Endothelial cell of umbilical vein (primary cell): ENCODE results near the gene RIC1. TPM values are rescaled to one million over a fixed set of nuclear protein-coding genes. Genes with fewer than 3 reads are reported as not detected.

ENCODE experiments used
- BruUV-seq: library from RNA; stranded (reverse); fragments of 400-500 nt; replicated peaks from 2 replicates; lab custom pipeline; 2021; lab: Mats Ljungman, UMichigan
- CTCF ChIA-PET: fragments of 300-600, 350-600 bp; sonication (Branson Sonifier 250); formaldehyde crosslinking; loops from one replicate; lab custom pipeline; 2021; ENCODE audit warnings: antibody characterized with exemption, inconsistent platforms; lab: Charles Lee
- POLR2A ChIA-PET: fragments of 300-600, 350-600 bp; sonication (Branson Sonifier 250); formaldehyde crosslinking; loops from one replicate; lab custom pipeline; 2021; ENCODE audit warnings: antibody characterized with exemption, inconsistent platforms; lab: Charles Lee
- DNase-seq: peaks from one replicate; pipeline ENCODE4 v3.0.0-alpha.2; 2011; ENCODE audit warnings: low read depth, low spot score
- FAIRE-seq: peaks from 2 replicates; lab custom pipeline; 2011; peaks lifted over from hg19 to GRCh38; lab: Jason Lieb, UNC
- H2AFZ ChIP-seq: 2 replicates; pipeline ENCODE4 v1.6.0; 2012; ENCODE audit warnings: low read depth, low read length, control low read depth, inconsistent platforms
- H3K27ac ChIP-seq: 2 replicates; pipeline ENCODE4 v1.5.1; 2011; ENCODE audit warnings: low read depth, mild to moderate bottlenecking, control low read depth, low read length, moderate library complexity; ENCODE audit not compliant: insufficient read depth
- H3K27me3 ChIP-seq, 2 experiments: 2 replicates each; pipeline versions ENCODE4 v1.6.0 to v1.6.1; 2011; ENCODE audit warnings: low read length in 2 of 2, mixed read lengths in 1 of 2; ENCODE audit not compliant: control insufficient read depth in 2 of 2, insufficient read depth in 2 of 2
- H3K36me3 ChIP-seq, 2 experiments: 2 replicates in 1 of 2; 3 replicates in 1 of 2; pipeline ENCODE4 v1.5.1; 2011; ENCODE audit warnings: low read length in 2 of 2, mild to moderate bottlenecking in 1 of 2, moderate library complexity in 1 of 2; ENCODE audit not compliant: control insufficient read depth in 2 of 2, insufficient read depth in 2 of 2; ENCODE audit errors: extremely low read depth in 1 of 2
- H3K4me1 ChIP-seq: 3 replicates; pipeline ENCODE4 v1.5.1; 2011; ENCODE audit warnings: mild to moderate bottlenecking, low read length; ENCODE audit not compliant: control insufficient read depth, insufficient read depth; ENCODE audit errors: extremely low read depth
- H3K4me2 ChIP-seq: 2 replicates; pipeline ENCODE4 v1.6.1; 2011; ENCODE audit warnings: low read length, control low read depth, mixed read lengths; ENCODE audit not compliant: insufficient read depth
- H3K4me3 ChIP-seq, 3 experiments: fragments of 200-600 bp in 1 of 3; sonication (generic), shearing (Covaris generic) in 1 of 3; replicated peaks in 1 of 3; 2 replicates each; pipeline ENCODE4 v1.5.1; 2011 to 2016; ENCODE audit warnings: control low read depth in 3 of 3, low read length in 3 of 3, mild to moderate bottlenecking in 2 of 3, inconsistent platforms in 1 of 3, low read depth in 1 of 3, moderate library complexity in 1 of 3; ENCODE audit not compliant: insufficient read depth in 1 of 3
- H3K79me2 ChIP-seq: 2 replicates; pipeline ENCODE4 v1.6.0; 2012; ENCODE audit warnings: low read length, inconsistent platforms; ENCODE audit not compliant: control insufficient read depth, insufficient read depth
- H3K9ac ChIP-seq: replicated peaks from 2 replicates; pipeline ENCODE3; 2011; ENCODE audit warnings: low read length, control low read depth; ENCODE audit not compliant: insufficient read depth; ENCODE audit errors: extremely low read depth
- H3K9me1 ChIP-seq: replicated peaks from 3 replicates; pipeline ENCODE4 v1.6.0; 2011; ENCODE audit warnings: mild to moderate bottlenecking, low read length; ENCODE audit not compliant: control insufficient read depth, insufficient read depth; ENCODE audit errors: extremely low read depth
- H3K9me3 ChIP-seq: replicated peaks from 2 replicates; pipeline ENCODE4 v1.5.1; 2012; ENCODE audit warnings: low read length, inconsistent platforms; ENCODE audit not compliant: control insufficient read depth, insufficient read depth
- H4K20me1 ChIP-seq: replicated peaks from 2 replicates; pipeline ENCODE3; 2011; ENCODE audit warnings: mild to moderate bottlenecking, low read length; ENCODE audit not compliant: control insufficient read depth, insufficient read depth; ENCODE audit errors: extremely low read depth
- EZH2 ChIP-seq: IDR thresholded peaks from 2 replicates; pipeline ENCODE4 v1.6.1; 2012; ENCODE audit warnings: borderline replicate concordance, low read depth, mild to moderate bottlenecking, moderate library complexity, low read length, inconsistent platforms; ENCODE audit not compliant: severe bottlenecking
- FOS ChIP-seq: IDR thresholded peaks from 2 replicates; pipeline ENCODE4 v1.6.1; 2011; ENCODE audit warnings: mild to moderate bottlenecking, low read length, moderate library complexity, borderline replicate concordance; ENCODE audit not compliant: insufficient read depth
- GATA2 ChIP-seq: IDR thresholded peaks from 2 replicates; pipeline ENCODE4 v1.7.0; 2011; ENCODE audit warnings: low read depth, mild to moderate bottlenecking, moderate library complexity, mixed read lengths, low read length; ENCODE audit not compliant: insufficient read length, insufficient read depth
- JUN ChIP-seq: IDR thresholded peaks from 2 replicates; pipeline ENCODE4 v1.6.1; 2011; ENCODE audit warnings: borderline replicate concordance, low read depth; ENCODE audit not compliant: insufficient read length, insufficient read depth
- MYC ChIP-seq: IDR thresholded peaks from one replicate; pipeline ENCODE4 v1.6.1; 2011; ENCODE audit warnings: mild to moderate bottlenecking, low read depth, low read length
- POLR2A ChIP-seq: IDR thresholded peaks from 2 replicates; pipeline ENCODE4 v1.6.1; 2012; ENCODE audit warnings: low read depth, mild to moderate bottlenecking, control low read depth, low read length
- POLR2AphosphoS5 ChIP-seq: IDR thresholded peaks from 2 replicates; pipeline ENCODE4 v1.6.1; 2012; ENCODE audit warnings: low read depth, mild to moderate bottlenecking, control low read depth, low read length, moderate library complexity; ENCODE audit not compliant: insufficient read depth
- dilution Hi-C: fragments of 300-500 bp; cut with MboI; formaldehyde crosslinking; loops from one replicate; pipeline ENCODE4 v1.15.0; 2019; ENCODE audit warnings: low sequenced_read_pairs; ENCODE audit not compliant: extremely low pct_ligation_motif_present
- intact Hi-C: fragments of 100-400 bp; cut with micrococcal nuclease; formaldehyde crosslinking; loops from one replicate; pipeline ENCODE4 v1.10.0; 2022
- polyA plus RNA-seq, 4 experiments: library from polyadenylated mRNA; depleted of rRNA in 3 of 4; stranded (reverse) in 3 of 4; unstranded in 1 of 4; fragments of >200 nt; gene quantifications; 2 replicates each; pipeline versions ENCODE4 v1.2.1 to v1.2.3, GENCODE V29; 2011 to 2012; ENCODE audit warnings: missing spikeins in 1 of 4
- total RNA-seq: library from RNA; stranded (reverse); gene quantifications from 2 replicates; pipeline ENCODE4 v1.2.3, GENCODE V29; 2021
- TF ChIP-seq, protein P1 (sequence below), 2 donors: IDR thresholded peaks; 1 replicate in 1 of 2; 2 replicates in 1 of 2; pipeline ENCODE4 v1.5.1; 2011; ENCODE audit warnings: low read length in 2 of 2, mild to moderate bottlenecking in 2 of 2, moderate library complexity in 2 of 2, control low read depth in 1 of 2, inconsistent platforms in 1 of 2, low read depth in 1 of 2; ENCODE audit not compliant: insufficient read depth in 1 of 2; ENCODE audit errors: extremely low read depth in 1 of 2

RIC1 gene
- total and polyA plus RNA-seq, 2 donors (not counting 3 experiments of a cell fraction or from before 2014, with no cell fraction given): 14.0 to 23.5 TPM

DNA sequence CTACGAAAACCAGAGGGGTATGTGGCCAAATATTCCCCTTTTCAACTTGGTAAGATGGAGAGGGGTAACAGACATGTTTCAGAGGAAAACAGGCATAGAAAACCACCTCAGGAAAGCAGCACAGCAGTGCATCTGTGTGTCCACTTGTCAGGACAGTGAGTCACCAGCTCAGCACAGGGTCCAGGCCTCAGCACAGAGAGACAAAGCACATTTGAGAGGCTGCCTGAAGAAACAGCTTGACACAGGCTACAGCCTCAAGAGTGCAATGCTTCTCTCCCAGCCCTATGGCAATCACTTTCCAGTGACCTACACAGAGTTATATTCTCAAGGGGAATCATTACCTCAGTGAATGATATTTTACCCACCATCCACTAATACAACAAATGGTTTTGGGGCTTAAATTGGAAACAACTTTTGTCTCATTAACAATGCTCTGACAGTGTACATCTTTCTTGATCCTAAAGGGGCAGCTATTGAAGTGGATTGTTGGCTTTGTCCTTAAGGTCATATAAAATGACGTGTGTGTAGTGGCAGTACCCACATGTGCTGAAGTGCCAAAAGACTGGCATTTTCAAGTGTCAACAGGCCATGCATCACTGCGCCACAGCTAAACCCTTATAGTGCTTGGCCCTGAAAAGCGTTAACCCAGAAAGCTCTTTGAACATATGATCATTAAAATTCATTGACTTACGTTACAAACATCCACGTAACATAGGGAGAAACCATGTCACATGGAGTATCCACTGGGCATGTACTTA, 157.6 kb downstream of the RIC1 start:
- peaks cover 10% of the 10 kb centered on the region for H3K4me1 ChIP-seq
- no peaks in the 10 kb centered on the region for H4K20me1 ChIP-seq
- no peak overlapping the region for H3K9ac ChIP-seq
- H2AFZ ChIP-seq: no peak overlapping the region
- FAIRE-seq: no peak
- peak; percentile 74 for DNase-seq
- H3K27me3 ChIP-seq: no peaks in the 10 kb centered on the region
- no peaks in the 10 kb centered on the region for H3K9me1 ChIP-seq
- H3K79me2 ChIP-seq: no peaks in the 10 kb centered on the region
- dilution Hi-C loops: no loop called here
- H3K27ac ChIP-seq: no peak overlapping the region
- no TSS peak for BruUV-seq
- H3K4me2 ChIP-seq: no peak overlapping the region
- no peaks in the 10 kb centered on the region for H3K9me3 ChIP-seq
- no peak overlapping the region for H3K4me3 ChIP-seq
- peaks cover 0 to 10% of the 10 kb centered on the region in 2 experiments for H3K36me3 ChIP-seq
- POLR2A ChIA-PET: interaction anchor here (0.5 kb wide), 1 partner anchor 82 kb away, joined by 9 read pairs; no protein-coding TSS in a partner anchor
- intact Hi-C loops: no loop called here
- TF ChIP-seq POLR2AphosphoS5: no peak
- TF ChIP-seq FOS: peak; percentile 48
- CTCF ChIA-PET: interaction anchor here (0.8 to 1.5 kb wide), 5 partner anchors 13 to 1037 kb away, joined by 3 to 10 read pairs (median 4); partner anchors contain the start of gene ERMP1

DNA sequence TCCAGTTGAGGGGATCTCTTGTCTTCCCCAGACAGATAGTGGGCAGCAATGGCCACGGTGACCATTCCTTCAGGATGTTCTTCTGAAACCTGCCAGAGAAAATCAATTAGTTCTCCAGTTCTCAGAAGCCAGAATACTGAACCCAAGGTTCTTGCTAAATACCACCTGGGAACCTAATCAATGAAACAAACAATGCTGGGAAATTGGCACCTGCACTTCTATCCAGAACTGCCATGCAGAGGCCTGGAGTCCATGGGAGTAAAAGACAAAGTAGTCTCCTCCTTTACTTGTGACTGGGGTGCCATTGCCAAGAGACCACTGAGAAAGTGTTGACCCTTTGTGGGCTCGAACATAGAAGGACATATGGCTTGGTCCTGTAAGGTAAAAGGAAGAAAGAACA, 158.3 kb downstream of the RIC1 start:
- POLR2A ChIA-PET: no interaction called here
- FAIRE-seq (no peak), DNase-seq (no peak)
- Histone ChIP-seq H3K4me3 (no peak overlapping the region), H3K79me2 (no peaks in the 10 kb centered on the region), H3K36me3 (peaks cover 0 to 10% of the 10 kb centered on the region in 2 experiments), H3K9ac (no peak overlapping the region), H4K20me1 (no peaks in the 10 kb centered on the region), H3K4me1 (peaks cover 10% of the 10 kb centered on the region), H3K9me3 (no peaks in the 10 kb centered on the region), H3K27ac (no peak overlapping the region), H3K27me3 (no peaks in the 10 kb centered on the region), H3K4me2 (no peak overlapping the region), H2AFZ (no peak overlapping the region), H3K9me1 (no peaks in the 10 kb centered on the region)
- dilution Hi-C loops: no loop called here
- no TSS peak for BruUV-seq
- intact Hi-C loops: no loop called here
- TF ChIP-seq FOS (no peak), EZH2 (no peak), GATA2 (no peak), MYC (no peak), JUN (no peak), POLR2A (no peak), POLR2AphosphoS5 (no peak)
- TF ChIP-seq, protein P1, sequence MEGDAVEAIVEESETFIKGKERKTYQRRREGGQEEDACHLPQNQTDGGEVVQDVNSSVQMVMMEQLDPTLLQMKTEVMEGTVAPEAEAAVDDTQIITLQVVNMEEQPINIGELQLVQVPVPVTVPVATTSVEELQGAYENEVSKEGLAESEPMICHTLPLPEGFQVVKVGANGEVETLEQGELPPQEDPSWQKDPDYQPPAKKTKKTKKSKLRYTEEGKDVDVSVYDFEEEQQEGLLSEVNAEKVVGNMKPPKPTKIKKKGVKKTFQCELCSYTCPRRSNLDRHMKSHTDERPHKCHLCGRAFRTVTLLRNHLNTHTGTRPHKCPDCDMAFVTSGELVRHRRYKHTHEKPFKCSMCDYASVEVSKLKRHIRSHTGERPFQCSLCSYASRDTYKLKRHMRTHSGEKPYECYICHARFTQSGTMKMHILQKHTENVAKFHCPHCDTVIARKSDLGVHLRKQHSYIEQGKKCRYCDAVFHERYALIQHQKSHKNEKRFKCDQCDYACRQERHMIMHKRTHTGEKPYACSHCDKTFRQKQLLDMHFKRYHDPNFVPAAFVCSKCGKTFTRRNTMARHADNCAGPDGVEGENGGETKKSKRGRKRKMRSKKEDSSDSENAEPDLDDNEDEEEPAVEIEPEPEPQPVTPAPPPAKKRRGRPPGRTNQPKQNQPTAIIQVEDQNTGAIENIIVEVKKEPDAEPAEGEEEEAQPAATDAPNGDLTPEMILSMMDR (IDR thresholded peaks at IDR 0.05; ENCODE audit: extremely low read depth in 1 of 2, insufficient read depth in 1 of 2, low read depth in 1 of 2, low read length in 2 of 2): no peak
- CTCF ChIA-PET: interaction anchor here (1.3 kb wide), 1 partner anchor 12 kb away, joined by 4 read pairs; no protein-coding TSS in a partner anchor
